NCI-H2081 treated with DMSO at 0.1 percent for 48 hours (cell line): ENCODE data around the gene LMOD3.

Experiments used
- DNase-seq: peaks from one replicate; lab custom pipeline; 2025; lab: John Stamatoyannopoulos, UW

LMOD3 gene

DNA sequence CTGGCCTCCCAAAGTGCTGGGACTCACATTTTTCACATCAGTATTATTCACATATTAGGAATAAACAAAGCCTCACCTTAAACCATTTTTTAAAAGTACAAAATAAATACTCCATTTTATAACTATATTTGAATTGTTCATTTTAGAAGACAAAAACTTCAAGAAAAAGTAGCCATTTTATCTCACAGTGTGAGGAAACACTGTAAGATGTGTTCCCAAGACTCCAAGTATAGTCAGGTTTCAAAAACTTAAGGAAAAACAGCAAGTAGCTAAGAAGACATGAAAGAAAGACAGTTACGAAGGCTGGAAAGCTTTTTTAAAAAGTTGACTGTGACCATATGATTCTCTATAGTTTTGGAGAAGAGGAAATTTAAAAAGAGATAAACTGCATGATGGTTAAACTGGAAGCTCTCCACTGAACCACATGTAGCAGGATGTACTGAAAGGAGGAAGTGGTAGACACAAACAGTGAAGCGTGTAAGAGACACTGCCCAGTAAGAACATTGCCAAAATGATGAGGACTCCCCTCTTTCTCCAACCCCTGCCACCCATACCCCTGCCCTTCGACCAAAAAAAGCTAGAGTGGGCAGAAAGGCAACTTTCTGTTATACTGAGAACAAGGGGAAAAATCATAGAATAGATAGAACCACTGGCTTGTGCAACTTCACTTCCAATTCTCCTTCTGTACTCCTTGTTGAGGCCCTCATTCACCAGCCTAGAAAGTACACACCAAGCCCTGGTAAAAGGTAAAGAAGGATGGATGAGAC, 64.0 kb downstream of the LMOD3 start:
- no peak for DNase-seq
